Measurements from ENCODE around the gene PES1. TPM values are rescaled to one million over a fixed set of nuclear protein-coding genes. Genes with fewer than 3 reads are reported as not detected.
A peak's percentile ranks its signal among the peaks of the same experiment; 100 is the strongest.

The PES1 gene
- total and polyA plus RNA-seq, 2 donors from 2014 or later: 57.0 to 68.4 TPM

GRCh38 chr22:30604723-30605122 lies 13.0 kb upstream of the PES1 start:
- no peak for FAIRE-seq
- no peak for DNase-seq
- no peaks in the 10 kb centered on the region for H3K27me3 ChIP-seq (ENCODE audit: control insufficient read depth, insufficient read depth, low read length)
- H3K36me3 ChIP-seq (ENCODE audit: control insufficient read depth in 2 of 3, insufficient read depth in 3 of 3, low read length in 3 of 3): no peaks in the 10 kb centered on the region
- no peak overlapping the region for H3K27ac ChIP-seq (ENCODE audit: low read depth in 2 of 2, low read length in 2 of 2)
- intact Hi-C loops (cut with DNase I): no loop called here
- no peak overlapping the region for H3K9ac ChIP-seq (ENCODE audit: low read length in 3 of 3)
- no peaks in the 10 kb centered on the region for H3K9me3 ChIP-seq (ENCODE audit: control insufficient read depth in 2 of 3, insufficient read depth in 1 of 3, low read length in 3 of 3)
- H3K4me3 ChIP-seq (ENCODE audit: low read length in 3 of 3): no peak overlapping the region
- H3K4me1 ChIP-seq (ENCODE audit: control insufficient read depth in 2 of 3, insufficient read depth in 2 of 3, low read depth in 1 of 3, low read length in 3 of 3): peaks cover 3 to 22% (median 11%) of the 10 kb centered on the region in 3 donors
- no peak for TF ChIP-seq CTCF (IDR thresholded peaks at IDR 0.05; ENCODE audit: borderline replicate concordance, extremely low read depth, insufficient read depth)

GRCh38 chr22:30603801-30604200 lies 12.1 kb upstream of the PES1 start:
- intact Hi-C loops (cut with DNase I): no loop called here
- no peak for DNase-seq
- FAIRE-seq: no peak

GRCh38 chr22:30602049-30602448 lies 10.3 kb upstream of the PES1 start:
- no peak overlapping the region for H3K27ac ChIP-seq (ENCODE audit: low read depth in 2 of 2, low read length in 2 of 2)
- H3K36me3 ChIP-seq (ENCODE audit: control insufficient read depth in 2 of 3, insufficient read depth in 3 of 3, low read length in 3 of 3): no peaks in the 10 kb centered on the region
- no peaks in the 10 kb centered on the region for H3K27me3 ChIP-seq (ENCODE audit: control insufficient read depth, insufficient read depth, low read length)
- intact Hi-C loops (cut with DNase I): no loop called here
- DNase-seq (peak in 2 of 5 donors; percentile 41 to 49), FAIRE-seq (no peak)
- no peak overlapping the region for H3K9ac ChIP-seq (ENCODE audit: low read length in 3 of 3)
- H3K4me3 ChIP-seq (ENCODE audit: low read length in 3 of 3): no peak overlapping the region
- peaks cover 0 to 5% (median 4%) of the 10 kb centered on the region in 3 donors for H3K4me1 ChIP-seq (ENCODE audit: control insufficient read depth in 2 of 3, insufficient read depth in 2 of 3, low read depth in 1 of 3, low read length in 3 of 3)
- TF ChIP-seq CTCF (IDR thresholded peaks at IDR 0.05; ENCODE audit: borderline replicate concordance, extremely low read depth, insufficient read depth): peak; percentile 48
- H3K9me3 ChIP-seq (ENCODE audit: control insufficient read depth in 2 of 3, insufficient read depth in 1 of 3, low read length in 3 of 3): no peaks in the 10 kb centered on the region

More at GRCh38 chr22:30603801-30604200, 12.1 kb upstream of the PES1 start:
- Histone ChIP-seq H3K4me1 (ENCODE audit: control insufficient read depth in 2 of 3, insufficient read depth in 2 of 3, low read depth in 1 of 3, low read length in 3 of 3) (peaks cover 3 to 16% (median 11%) of the 10 kb centered on the region in 3 donors), H3K4me3 (ENCODE audit: low read length in 3 of 3) (no peak overlapping the region), H3K9ac (ENCODE audit: low read length in 3 of 3) (no peak overlapping the region), H3K9me3 (ENCODE audit: control insufficient read depth in 2 of 3, insufficient read depth in 1 of 3, low read length in 3 of 3) (no peaks in the 10 kb centered on the region), H3K36me3 (ENCODE audit: control insufficient read depth in 2 of 3, insufficient read depth in 3 of 3, low read length in 3 of 3) (no peaks in the 10 kb centered on the region), H3K27ac (ENCODE audit: low read depth in 2 of 2, low read length in 2 of 2) (no peak overlapping the region), H3K27me3 (ENCODE audit: control insufficient read depth, insufficient read depth, low read length) (no peaks in the 10 kb centered on the region)
- TF ChIP-seq CTCF (IDR thresholded peaks at IDR 0.05; ENCODE audit: borderline replicate concordance, extremely low read depth, insufficient read depth): no peak

GRCh38 chr22:30601464-30601863 lies 9.8 kb upstream of the PES1 start:
- no peak for FAIRE-seq
- no peaks in the 10 kb centered on the region for H3K27me3 ChIP-seq (ENCODE audit: control insufficient read depth, insufficient read depth, low read length)

More at GRCh38 chr22:30601464-30601863, 9.8 kb upstream of the PES1 start:
- H3K9ac ChIP-seq (ENCODE audit: low read length in 3 of 3): no peak overlapping the region
- H3K27ac ChIP-seq (ENCODE audit: low read depth in 2 of 2, low read length in 2 of 2): no peak overlapping the region
- H3K4me3 ChIP-seq (ENCODE audit: low read length in 3 of 3): no peak overlapping the region
- H3K4me1 ChIP-seq (ENCODE audit: control insufficient read depth in 2 of 3, insufficient read depth in 2 of 3, low read depth in 1 of 3, low read length in 3 of 3): peaks cover 0 to 5% (median 4%) of the 10 kb centered on the region in 3 donors
- H3K36me3 ChIP-seq (ENCODE audit: control insufficient read depth in 2 of 3, insufficient read depth in 3 of 3, low read length in 3 of 3): no peaks in the 10 kb centered on the region
- H3K9me3 ChIP-seq (ENCODE audit: control insufficient read depth in 2 of 3, insufficient read depth in 1 of 3, low read length in 3 of 3): no peaks in the 10 kb centered on the region
- no peak for TF ChIP-seq CTCF (IDR thresholded peaks at IDR 0.05; ENCODE audit: borderline replicate concordance, extremely low read depth, insufficient read depth)
- intact Hi-C loops (cut with DNase I): no loop called here
- no peak for DNase-seq
